Stimulated activated CD4-positive, alpha-beta T cell treated with anti-CD3 and anti-CD28 coated beads, Interleukin-2, amount 100 ng/mL, for 4 hours (primary cell): ENCODE measurements around the gene MAMSTR.
"Not testable (repeated sequence)": the region's sequence is repeated elsewhere in the genome, so short reads cannot be mapped to it uniquely, and the experiment has no call there.

Source experiments
- DNase-seq: peaks from one replicate; pipeline ENCODE4 v3.0.0-alpha.2; 2020; ENCODE audit warnings: low read depth

Gene MAMSTR, protein sequence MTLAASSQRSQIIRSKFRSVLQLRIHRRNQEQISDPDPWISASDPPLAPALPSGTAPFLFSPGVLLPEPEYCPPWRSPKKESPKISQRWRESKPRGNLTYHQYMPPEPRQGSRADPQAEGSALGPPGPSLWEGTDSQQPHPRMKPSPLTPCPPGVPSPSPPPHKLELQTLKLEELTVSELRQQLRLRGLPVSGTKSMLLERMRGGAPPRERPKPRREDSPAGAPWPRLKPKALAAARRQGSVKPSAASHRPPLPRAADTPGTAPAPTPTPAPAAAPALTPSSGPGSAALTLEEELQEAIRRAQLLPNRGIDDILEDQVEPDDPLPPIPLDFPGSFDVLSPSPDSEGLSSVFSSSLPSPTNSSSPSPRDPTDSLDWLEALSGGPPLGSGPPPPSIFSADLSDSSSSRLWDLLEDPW

DNA sequence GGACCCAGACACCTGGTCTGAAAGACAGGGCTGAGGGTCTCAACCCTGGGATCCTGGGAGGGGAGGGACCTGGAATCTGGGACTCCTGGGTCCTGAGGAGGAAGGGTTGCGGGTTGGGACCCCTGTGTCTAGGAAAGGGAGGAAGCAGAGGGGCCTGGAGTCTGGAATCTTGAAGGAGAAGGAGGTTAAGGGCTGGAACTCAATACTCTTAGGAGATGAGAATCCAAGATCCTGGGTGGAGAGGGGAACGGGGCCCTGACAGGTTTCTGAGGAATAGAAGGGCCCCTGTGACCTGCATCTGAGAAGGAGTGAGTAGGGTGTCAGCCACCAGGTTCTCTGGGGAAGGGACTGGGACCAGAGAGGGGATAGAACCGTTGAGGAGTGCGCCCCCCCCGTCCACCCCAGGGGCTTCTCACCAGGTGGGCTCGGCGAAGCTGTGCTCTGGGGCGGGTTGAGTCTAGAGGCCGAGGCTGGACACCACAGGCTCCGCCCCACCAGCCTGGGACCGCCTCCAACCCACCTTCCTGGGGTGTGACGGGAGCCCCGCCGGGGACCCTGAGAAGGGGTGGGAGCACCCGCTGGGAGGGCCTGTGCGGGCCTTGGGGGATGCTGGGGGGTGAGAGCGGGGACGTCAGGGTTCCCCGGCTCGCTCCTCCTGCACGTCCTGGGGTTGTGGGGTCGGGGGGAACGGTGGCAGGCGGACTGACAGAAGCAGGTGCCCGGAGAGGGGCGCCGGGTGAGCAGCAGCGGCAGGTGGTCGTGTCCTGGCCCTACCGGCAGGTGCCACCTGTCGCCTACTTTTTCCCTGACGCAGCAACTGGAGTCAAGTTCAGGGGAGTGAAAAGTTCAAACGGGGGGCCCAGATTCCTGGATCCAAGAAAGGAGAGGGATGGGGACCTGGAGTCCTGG is at the start of gene MAMSTR:
Gene MAMSTR (minus strand): TSS at position 463 of the 909 bp plus-strand sequence. CDS start 694 bp downstream, outside the sequence.
- no peak for DNase-seq

DNA sequence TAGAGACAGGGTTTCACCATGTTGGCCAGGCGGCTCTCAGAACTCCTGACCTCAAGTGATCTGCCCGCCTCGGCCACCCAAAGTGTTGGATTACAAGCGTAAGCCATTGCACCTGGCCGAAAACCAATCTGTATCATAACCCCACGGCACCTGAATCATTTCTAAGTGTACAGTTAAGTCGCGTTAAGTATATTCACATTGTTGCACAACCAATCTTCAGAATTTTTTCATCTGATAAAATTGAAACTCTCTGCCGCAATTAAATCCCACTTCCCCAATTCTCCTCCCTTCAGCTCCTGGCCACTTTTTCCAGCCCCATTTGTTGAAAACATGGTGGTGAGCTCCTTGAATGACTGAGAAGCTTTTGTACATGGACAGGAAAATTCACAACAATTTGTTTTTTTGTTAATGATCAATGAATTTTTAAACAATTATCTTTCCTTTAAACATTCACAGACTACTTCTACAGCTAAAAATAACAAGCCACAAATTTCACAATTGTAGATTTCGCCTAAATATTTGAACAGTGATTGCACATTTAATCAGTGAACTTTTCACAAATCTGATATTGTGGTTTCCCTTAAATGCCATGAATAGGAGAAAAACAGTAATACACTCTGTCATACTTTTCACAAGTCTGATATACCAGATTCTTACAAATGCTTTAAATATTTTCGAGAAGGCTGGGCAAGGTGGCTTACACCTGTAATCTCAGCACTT is 49.6 kb upstream of the MAMSTR start:
- DNase-seq, result no peak

DNA sequence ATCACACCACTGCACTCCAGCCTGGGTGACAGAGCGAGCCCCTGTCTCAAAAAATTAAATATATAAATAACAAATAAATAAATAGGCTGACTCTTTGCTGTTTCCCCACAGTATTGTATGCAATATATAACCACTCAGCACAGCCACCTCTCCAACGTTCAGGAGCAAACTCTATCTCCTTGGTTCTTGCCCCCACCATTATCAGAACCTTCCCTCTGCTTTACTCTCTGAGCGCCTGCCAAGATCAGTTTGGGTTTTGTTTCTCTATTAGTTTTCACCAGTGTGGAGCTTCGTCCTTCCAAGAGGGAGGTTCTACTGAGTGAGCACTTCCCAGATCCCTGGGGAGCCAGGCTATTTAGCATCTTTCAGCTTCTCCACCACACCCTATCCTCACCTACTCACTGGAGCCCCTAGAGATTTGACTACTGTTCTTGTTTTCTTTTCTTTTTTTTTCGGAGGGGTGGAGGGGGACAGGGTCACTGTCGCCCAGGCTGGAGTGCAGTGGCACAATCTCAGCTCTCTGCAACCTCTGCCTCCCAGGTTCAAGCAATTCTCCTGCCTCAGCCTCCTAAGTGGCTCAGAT is 48.7 kb upstream of the MAMSTR start:
- not testable (repeated sequence) for DNase-seq

DNA sequence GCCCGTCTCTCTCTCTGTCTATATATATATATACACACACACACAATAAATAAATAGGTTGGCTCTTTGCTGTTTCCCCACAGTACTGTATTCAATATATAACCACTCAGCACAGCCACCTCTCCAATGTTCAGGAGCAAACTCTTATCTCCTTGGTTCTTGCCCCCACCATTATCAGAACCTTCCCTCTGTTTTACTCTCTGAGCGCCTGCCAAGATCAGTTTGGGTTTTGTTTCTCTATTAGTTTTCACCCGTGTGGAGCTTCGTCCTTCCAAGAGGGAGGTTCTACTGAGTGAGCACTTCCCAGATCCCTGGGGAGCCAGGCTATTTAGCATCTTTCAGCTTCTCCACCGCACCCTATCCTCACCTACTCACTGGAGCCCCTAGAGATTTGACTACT is 46.3 kb upstream of the MAMSTR start:
- DNase-seq, result not testable (repeated sequence)

DNA sequence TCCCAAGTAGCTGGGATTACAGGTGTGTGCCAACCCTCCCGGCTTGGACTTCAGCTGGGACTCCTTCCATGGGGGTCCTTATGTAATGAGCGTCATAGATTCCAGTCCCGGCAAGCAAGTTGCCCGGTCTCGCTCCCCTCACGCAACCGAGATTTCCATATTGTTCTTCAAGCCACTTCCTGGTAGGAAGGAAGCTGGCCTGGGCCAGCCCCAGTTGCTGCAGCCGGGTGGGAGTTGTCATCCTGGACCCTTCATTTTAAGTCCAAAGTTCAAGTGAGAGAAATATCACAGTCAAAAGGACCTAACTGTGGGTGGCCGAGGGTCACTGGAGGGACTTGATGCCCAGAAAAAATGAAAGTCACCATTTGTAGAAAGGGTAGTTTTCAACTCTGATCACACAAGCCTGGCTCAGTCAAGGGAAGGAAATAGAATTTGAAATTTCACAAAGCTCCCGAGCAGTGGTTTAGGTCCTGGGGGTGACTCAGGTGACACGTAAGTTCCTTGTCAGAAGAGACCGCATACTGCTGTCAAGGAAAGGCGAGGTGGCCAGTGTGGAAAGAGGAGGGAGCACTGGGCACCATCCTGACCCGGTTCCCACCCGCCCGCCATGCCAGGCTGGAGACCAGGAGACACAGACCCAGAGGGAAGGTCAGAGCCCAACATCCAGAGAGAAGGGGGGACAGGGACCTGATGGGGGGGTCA is 41.1 kb upstream of the MAMSTR start:
- no peak for DNase-seq

DNA sequence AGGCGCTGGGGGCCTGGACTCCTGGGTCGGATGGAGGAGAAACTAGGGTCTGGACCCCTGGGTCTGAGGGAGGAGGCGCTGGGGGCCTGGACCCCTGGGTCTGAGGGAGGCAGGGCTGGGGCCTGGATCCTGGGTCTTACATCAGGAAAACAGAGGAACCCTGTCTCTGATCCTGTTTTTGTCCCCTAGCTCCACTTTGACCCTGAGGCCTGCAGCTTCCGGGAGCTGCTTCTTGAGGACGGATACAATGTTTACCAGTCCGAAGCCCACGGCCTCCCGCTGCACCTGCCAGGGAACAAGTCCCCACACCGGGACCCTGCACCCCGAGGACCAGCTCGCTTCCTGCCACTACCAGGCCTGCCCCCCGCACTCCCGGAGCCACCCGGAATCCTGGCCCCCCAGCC is 38.2 kb upstream of the MAMSTR start:
- no peak for DNase-seq

DNA sequence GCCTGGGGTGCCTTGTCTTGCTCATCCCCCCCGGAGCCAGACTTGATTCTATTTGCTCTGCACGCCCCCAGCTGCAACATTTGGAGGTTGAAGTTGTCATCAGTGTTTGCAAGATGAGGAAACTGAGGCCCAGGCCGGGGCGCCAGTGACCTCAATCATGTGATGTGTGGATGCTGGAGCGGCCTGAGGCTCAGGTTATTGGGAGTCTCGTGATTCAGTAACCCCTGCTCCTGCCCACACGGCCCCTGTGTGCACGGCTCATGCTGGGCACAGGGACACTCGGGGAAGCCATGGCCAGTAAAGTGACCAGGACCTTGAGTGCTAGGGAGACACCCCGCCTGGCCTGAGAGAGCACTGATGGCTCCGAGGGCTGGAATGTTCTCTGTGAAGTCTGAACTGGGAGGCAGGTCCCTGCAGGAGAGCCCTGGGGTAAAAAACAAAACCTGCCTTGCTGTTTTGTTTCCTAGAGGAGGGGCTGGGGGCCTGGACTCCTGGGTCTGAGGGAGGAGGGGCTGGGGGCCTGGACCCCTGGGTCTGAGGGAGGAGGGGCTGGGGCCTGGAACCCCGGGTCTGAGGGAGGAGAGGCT is 37.7 kb upstream of the MAMSTR start:
- DNase-seq, result no peak

DNA sequence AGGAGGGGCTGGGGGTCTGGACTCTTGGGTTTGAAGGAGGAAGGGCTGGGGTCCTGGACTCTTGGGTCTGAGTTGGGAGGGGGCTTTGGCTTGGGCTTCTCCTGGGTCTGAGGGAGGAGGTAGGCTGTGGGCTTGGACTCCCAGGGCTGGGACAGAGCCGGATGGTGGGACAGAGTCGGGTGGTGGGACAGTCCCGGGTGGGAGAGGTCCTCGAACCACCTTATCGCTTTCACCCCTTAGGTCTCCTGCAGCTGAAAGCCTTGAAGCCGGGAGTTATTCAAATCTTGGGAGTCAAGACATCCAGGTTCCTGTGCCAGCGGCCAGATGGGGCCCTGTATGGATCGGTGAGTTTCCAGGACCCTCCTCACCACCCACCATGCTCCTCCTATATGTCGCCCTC is 37.2 kb upstream of the MAMSTR start:
- no peak for DNase-seq

DNA sequence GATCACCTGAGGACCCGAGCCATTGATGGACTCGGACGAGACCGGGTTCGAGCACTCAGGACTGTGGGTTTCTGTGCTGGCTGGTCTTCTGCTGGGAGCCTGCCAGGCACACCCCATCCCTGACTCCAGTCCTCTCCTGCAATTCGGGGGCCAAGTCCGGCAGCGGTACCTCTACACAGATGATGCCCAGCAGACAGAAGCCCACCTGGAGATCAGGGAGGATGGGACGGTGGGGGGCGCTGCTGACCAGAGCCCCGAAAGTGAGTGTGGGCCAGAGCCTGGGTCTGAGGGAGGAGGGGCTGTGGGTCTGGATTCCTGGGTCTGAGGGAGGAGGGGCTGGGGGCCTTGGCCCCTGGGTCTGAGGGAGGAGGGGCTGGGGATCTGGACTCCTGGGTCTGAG is 36.7 kb upstream of the MAMSTR start:
- DNase-seq, result no peak

DNA sequence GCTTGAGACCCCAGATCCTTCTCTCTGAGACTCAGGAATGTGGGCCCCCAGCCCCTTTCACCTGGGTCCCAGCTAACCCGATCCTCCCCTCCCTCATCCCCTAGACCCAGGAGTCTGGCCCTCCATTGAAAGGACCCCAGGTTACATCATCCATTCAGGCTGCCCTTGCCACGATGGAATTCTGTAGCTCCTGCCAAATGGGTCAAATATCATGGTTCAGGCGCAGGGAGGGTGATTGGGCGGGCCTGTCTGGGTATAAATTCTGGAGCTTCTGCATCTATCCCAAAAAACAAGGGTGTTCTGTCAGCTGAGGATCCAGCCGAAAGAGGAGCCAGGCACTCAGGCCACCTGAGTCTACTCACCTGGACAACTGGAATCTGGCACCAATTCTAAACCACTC is 36.3 kb upstream of the MAMSTR start:
- DNase-seq, result no peak

DNA sequence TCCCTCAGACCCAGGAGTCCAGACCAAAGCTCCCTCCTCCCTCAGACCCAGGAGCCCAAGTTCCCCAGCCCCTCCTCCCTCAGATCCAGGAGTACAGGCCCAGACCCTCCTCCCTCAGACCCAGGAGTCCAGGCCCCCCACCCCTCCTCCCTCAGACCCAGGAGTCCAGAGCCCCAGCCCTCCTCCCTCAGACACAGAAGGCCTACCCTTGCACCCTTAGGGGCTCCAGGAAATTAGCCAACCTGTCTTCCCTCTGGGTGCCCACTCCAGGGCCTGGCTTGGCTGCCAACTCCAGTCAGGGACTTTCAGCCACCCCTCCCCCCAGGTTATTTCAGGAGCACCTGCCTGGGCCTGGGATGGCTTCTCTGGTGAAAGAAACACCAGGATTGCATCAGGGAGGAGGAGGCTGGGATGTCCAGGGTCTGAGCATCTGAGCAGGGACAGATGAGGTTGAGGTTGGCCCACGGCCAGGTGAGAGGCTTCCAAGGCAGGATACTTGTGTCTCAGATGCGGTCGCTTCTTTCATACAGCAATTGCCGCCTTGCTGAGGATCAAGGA is 35.6 kb upstream of the MAMSTR start, which contains the start of gene FGF21:
Gene FGF21 (plus strand): TSS at position 441 of the 558 bp plus-strand sequence. CDS start 713 bp downstream, outside the sequence.
- DNase-seq, result no peak

DNA sequence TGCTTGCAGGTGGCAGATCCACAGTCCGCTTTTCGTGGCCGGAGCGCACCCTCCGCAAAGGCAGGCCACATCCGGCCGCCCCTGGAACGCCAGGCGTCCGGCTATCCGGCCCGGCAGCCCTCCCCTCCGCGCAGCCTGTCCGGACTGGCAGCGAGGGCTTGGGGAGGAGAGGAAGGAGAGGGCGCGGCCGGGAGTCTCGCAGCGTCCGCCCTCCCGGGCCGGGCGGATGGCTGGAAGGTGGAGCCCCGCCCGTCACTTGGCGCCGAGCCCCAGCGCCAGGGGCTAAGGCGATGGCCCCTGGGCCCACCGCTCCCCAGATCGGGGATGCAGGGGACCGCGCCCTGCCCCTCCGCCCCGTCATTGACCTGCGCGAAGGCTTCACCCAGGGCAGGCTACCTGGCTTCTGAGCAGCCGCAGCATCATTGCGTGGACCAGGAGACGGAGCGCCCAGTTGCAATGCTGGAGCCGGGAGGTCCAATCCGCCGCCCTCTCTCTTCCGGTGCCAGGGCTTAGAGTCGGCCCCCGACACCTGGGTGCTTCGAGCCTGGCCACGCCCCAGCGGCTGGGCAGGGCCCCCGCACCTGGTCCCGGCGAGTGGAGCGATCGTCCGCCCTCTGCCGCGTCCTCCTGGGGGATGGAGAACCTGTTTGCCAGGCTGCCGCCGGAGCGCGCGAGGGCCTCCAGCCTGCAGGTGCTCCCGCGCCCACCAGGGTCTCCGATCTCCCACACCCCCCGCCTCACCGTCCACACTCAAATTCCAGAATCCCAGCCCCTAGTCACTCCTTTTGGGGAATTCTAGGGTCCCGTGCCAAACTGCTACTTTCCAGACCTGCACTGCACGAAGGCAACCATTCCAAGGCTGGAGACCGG is 33.2 kb upstream of the MAMSTR start, which contains the start of gene FUT1:
Gene FUT1 (minus strand): TSS at position 146 of the 870 bp plus-strand sequence. CDS start 1,360 bp downstream, outside the sequence.
- no peak for DNase-seq

DNA sequence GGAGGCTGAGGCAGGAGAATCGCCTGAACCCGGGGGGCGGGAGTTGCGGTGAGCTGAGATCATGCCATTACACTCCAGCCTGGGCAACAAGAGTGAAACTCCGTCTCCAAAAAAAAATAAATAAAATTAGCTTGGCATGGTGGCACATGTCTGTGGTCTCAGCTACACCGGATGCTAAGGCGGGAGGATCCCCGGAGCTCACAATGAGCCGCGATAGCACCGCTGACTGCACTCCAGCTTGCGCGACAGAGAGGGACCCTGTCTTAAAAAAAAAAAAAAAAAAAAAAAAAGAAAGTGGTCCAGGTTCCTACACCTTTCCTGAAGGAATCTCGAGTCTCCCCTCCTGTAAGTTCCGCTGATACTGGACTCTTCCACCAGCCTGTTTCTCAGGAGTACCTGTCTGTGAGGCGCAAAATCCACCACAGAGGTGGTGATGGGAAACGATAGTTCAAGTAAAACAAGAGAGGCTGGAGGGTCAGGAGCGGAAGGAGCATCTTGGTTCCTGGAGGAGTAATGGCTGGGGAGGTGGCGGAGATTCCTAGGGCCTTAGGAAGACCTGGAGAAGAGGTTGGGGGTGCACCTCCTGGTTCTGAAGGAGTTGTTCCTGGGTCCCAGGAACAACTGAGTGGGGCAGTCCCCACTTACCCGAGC is 32.4 kb upstream of the MAMSTR start:
- DNase-seq, result no peak

DNA sequence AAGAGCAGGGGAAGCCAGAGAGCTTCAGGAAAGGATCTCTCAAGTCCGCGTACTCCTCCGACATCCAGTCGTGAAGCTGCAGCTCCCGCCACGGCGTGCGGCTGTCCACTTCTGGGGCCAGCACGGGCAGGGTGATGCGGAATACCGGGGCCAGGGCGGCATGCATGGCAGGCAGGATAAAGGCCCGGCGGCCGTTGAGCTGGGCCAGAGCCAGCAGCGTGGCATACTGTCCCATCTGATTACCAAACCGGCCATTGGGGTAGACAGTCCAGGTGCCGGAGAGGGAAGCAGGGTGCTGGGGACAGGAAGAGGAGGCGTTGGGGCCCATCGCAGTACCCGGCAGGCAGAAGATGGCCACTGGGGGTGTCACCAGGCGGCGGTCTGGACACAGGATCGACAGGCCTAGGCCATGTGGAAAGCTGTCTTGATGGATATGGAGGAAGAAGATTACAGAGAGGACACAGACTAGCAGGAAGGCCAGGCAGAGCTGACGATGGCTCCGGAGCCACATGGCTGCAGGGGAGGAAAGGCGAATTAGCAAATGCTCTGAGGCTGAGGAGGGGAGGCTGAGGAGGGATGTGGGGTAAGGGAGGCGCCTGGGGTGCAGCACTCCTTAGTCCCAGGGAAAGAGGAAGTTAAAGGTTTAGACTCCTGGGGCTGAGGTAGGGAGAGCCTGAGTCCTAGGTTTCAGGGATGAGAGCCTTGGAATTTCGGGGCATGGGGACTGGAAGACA is 31.4 kb upstream of the MAMSTR start:
- DNase-seq, result no peak

DNA sequence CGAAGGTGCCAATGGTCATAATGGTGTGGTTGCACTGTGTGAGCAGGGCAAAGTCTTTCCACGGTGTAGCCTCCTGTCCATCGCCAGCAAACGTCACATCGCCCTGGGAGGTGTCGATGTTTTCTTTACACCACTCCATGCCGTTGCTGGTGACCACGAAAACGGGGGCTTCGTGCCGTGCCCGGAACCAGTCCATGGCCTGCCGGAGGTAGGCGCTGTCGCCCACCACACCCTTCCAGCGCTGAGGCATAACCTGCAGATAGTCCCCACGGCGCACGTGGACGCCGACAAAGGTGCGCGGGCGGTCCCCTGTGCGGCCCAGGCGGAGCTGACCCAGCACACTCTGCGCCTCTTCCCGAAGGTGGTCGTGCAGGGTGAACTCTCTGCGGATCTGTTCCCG is 30.8 kb upstream of the MAMSTR start:
- DNase-seq, result no peak

DNA sequence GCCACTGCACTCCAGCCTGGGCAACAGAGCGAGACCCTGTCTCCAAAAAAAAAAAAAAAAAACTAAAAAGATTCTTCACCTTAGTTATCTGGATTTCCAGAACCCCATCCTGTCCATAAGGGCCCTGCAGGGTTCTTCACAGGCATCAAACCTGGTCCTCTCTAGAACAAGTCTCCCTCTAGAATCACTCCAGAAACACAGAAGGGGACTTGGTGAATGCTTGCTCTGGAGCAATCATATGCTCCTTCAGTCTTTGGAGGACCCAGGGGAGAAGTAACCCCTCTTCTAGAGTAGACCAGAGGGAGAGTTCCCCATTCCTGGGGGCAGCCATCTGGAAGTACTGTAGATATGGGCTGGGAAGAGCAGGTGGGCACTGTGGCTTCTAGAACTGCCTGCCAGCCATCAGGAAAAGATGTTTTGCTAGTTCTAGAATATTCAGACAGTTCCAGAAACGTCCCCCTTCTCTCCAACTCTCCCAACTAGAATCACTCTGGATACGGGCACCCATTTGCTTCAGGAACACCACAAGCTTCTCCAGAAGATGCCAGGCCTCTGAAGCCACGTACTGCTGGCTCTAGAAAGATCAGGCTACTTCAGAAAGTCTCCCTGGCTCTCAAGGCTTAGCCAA is 30.2 kb upstream of the MAMSTR start:
- DNase-seq, result no peak

DNA sequence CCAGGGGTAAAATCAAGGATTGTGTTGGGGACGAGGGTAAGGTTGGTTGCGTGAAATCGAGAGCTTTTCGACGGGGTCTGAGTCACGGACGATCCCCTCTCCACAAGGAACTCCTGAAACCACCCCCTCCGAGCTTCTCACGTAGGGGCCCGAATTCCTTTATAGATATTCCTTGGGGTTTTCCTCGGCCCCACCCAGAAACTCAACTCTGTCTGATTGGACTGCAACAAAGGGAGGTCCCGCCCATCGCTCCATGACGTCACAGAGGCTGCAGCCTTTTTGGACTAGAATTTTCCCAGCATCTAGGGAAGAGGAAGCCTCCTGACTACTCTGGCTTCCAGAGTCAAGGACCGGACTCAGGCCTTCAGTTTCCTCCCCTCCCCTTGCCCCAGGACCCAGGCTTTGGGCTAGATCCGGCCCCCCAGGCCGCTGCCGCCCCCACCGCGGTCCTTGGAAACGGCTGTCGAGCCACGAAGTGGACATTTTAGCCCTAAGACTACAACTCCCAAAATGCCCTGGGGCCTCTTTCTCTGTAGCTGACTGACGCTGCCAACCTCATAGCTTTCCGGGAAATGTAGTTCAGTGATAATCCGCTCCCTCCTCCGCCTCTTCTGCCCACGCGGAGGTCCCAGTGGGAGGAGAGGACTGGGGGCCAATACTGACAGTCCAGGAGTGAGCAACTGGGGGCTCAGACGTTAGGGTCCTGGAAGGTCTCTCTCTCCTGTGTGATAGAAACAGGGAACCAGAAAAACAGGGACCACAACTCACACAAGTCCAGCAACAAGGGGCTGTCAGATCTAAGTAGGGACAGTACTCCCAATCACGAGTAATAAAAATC is 27.4 kb upstream of the MAMSTR start, which contains the start of gene IZUMO1:
Gene IZUMO1 (minus strand): TSS at position 172 of the 838 bp plus-strand sequence. CDS start 1,050 bp downstream, outside the sequence.
- DNase-seq, result peak; percentile 22
